A549 treated with CORT108297 at 1 μM for 4 hours (cell line): ENCODE measurements around the gene MBTD1. TPM values are rescaled to one million over a fixed set of nuclear protein-coding genes. Genes with fewer than 3 reads are reported as not detected.

Experiments
- total RNA-seq: library from RNA; stranded (reverse); fragments of 200-300 nt; extraction: Qiagen RNA extraction; gene quantifications from 5 replicates; pipeline ENCODE4 v1.2.3, GENCODE V29; 2022

MBTD1 gene
- total RNA-seq, result 5.0 to 6.6 TPM (median 5.9 TPM) in 5 replicates

DNA sequence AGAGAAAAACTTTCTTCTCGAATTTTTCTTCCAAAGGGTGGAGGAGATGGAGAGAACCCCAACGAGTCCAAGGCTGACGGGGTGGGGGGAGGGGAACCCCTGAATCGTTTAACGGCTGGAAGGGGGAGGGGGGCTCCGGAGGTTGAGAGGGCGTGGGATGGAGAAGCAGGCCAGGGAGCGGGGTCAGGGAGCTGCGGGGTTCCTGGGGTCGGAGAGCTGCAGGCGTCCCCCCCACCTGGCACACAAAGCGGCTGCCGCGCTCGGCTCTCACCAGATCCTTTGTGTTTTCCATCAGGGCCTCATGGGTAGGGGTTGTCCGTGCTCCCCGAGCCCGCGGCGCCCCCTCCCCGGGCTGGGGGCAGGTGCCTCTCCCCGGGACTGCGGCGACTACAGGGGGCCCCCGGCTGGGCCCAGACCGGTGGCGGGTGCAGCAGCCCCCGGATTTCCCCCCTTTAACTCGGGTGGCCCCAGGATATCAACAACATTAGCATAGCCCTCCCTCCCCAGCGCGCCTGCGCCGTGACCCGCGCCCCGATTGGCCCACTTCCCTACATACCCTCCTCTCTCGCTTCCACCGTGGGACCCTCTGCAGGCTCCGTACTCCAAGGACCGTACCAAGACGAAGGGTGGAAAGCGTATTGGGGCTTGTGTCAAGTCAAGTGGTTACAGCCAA is at the start of gene MBTD1:
MBTD1 (minus strand) TSS at position 486 of the 673 bp plus-strand sequence. CDS start 34,888 bp downstream, outside the sequence.

DNA sequence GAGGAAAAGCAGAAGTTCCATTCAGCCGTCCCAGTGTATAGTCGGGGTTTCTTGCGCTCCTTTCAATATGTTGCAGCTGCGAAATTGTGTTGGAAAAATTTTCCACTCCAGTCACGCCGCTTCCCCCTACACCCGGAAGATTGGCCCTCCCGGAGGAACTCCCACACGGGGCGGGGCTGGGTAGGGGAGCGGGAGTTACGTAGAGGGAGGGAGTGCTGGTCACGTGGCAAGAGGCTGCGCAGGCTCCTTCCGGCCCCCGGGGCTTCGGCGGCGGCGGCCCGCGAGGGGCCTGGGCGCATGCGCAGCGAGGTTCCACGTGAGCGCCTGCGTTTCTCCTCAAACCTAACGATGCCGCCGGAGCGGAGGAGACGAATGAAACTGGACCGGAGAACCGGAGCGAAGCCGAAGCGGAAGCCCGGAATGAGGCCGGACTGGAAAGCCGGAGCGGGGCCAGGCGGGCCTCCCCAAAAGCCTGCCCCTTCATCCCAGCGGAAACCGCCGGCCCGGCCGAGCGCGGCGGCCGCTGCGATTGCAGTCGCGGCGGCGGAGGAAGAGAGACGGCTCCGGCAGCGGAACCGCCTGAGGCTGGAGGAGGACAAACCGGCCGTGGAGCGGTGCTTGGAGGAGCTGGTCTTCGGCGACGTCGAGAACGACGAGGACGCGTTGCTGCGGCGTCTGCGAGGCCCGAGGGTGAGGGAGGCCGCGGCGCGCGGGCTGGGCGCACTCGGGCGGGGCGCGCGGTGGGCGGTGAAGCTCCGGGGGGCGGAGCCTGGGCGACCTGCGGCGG is 581 bp upstream of the MBTD1 start, which contains the start of gene UTP18:
UTP18 (plus strand) TSS at position 310 of the 787 bp plus-strand sequence; CDS start at position 349, 39 bp downstream.

DNA sequence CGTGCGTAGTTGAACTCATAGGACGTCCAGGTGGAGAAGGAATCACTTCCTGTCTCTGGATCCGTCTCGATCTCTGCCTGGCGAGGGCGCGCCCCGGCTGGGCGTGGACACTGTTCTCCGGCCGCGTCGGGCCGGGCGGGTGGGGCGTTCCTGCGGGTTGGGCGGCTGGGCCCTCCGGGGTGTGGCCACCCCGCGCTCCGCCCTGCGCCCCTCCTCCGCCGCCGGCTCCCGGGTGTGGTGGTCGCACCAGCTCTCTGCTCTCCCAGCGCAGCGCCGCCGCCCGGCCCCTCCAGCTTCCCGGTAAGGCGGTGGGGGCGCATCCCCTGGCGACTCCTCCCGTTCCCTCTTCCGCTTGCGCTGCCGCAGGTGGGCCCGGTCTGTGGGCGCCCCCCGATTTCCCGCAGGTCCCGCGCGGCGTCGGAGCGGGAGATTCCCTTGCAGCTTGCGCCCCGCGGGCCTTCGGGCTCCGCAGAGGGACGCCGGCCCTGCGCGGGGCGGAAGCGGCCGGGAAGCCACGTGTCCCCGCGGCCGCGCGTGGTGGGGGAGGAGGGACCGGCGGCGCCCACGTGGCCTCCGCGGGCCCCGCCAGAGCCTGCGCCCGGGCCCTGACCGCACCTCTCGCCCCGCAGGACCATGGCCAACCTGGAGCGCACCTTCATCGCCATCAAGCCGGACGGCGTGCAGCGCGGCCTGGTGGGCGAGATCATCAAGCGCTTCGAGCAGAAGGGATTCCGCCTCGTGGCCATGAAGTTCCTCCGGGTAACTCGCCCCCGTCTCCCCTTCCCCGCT is 93.5 kb downstream of the MBTD1 start, which contains the start of gene NME2:
NME2 (plus strand) TSS at position 214 of the 789 bp plus-strand sequence; CDS start at position 634, 420 bp downstream.

DNA sequence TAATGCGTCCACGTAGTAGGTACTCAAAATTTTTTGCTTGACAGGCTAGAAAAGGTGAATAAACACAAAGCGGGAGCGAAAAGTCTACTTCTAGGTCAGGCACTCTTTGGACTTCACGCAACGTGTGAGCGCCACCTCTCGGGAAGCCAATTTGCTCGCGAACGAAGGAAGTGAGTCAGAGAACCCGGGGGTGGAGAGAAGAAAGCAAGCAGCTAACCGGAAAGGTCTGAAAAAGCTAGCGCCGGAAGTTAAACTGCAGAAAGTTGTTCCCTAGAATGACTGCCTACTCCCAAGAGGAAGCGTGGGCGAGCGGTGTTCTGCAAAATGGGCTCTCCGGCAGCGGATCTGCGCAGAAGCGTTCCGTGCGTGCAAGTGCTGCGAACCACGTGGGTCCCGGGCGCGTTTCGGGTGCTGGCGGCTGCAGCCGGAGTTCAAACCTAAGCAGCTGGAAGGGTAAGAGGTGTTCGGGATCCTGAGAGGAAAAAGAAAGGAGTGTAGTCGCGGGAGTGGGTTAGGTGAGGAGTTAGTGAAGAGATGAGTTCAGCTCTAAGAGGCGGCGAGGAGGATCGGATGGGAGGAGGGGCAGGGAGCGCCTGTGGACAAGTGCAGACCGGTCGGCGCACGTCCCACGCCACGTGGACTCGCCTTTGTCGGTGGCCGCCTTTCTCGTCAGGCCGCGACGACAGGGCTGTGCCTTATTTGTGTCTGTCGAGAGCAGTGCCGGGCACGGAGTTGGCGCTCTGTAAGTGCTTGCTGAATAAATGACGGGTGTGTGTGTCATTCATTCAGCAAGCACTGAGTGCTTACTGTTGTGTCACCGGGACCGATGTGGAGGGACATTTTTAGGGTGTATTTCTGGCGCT is 106.4 kb downstream of the MBTD1 start, which contains the start of gene NME1:
NME1 (plus strand) TSS at position 350 of the 863 bp plus-strand sequence. CDS start 2,096 bp downstream, outside the sequence.

Other genes starting within 250 kb of the MBTD1 start
- gene SPAG9, start 139.2 kb downstream of the MBTD1 start, total RNA-seq, result 72.4 to 85.8 TPM (median 81.6 TPM) in 5 replicates
- gene NME1, start 106.5 kb downstream of the MBTD1 start, total RNA-seq, result 601 to 774 TPM (median 720 TPM) in 5 replicates
- gene NME2, start 93.6 kb downstream of the MBTD1 start, total RNA-seq, result 1,612 to 1,902 TPM (median 1,836 TPM) in 5 replicates
- gene UTP18, start 497 bp upstream of the MBTD1 start, total RNA-seq, result 71.3 to 91.3 TPM (median 74.7 TPM) in 5 replicates